ENCODE results near the gene CNDP1. TPM values are rescaled to one million over a fixed set of nuclear protein-coding genes. Genes with fewer than 3 reads are reported as not detected.

Gene CNDP1
- polyA plus RNA-seq, 1 of the 3 experiments (the other 2 are of a cell fraction): not detected

DNA sequence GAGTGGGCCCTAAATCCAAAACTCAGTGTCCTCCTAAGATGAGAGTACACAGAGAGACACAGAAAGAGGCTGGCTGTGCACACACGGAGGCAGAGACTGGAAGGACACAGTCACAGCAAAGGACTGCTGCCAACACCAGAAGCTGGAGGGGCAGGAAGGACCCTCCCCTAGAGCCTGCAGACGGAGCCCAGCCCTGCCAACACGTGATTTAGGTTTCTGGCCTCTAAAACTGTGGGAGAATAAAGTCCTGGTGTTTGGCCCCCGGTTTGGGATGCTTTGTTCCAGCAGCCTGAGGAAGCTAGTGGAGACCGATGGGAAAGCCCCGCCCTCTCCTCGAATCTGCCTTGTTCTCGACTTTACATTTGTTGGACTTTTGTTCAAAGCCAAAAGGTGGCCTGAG lies 10.6 kb downstream of the CNDP1 start:
- Histone ChIP-seq H3K4me2 (no peak overlapping the region), H3K27me3 (ENCODE audit: insufficient read depth) (peaks cover 32% of the 10 kb centered on the region; the same call in 1 of the 2 replicates), H3K4me1 (ENCODE audit: control insufficient read depth in 1 of 2, insufficient read depth in 2 of 2, low read depth in 1 of 2, low read length in 1 of 2) (no peaks in the 10 kb centered on the region), H3K9me2 (no peaks in the 10 kb centered on the region), H3K27ac (ENCODE audit: low read depth in 2 of 2, low read length in 1 of 2) (no peak overlapping the region), H3K9me3 (no peaks in the 10 kb centered on the region), H3F3A (replicated peaks; ENCODE audit: insufficient read depth) (no peaks in the 10 kb centered on the region), H3K79me2 (ENCODE audit: insufficient read depth) (no peaks in the 10 kb centered on the region), H3K4me3 (ENCODE audit: low read depth in 2 of 2, low read length in 1 of 2) (no peak overlapping the region), H4K20me1 (ENCODE audit: insufficient read depth) (no peaks in the 10 kb centered on the region), H3K36me3 (replicated peaks in 1 of 2; ENCODE audit: control insufficient read depth in 1 of 2, insufficient read depth in 2 of 2, low read length in 1 of 2) (no peaks in the 10 kb centered on the region), H2AFZ (ENCODE audit: low read depth) (no peak overlapping the region), H3K9ac (no peak overlapping the region)
- ChIA-PET POLR2A (no interaction called here), CTCF (interaction anchor here (1.2 kb wide), 1 partner anchor 51 kb away, joined by 3 read pairs; no protein-coding TSS in a partner anchor)
- TF ChIP-seq POLR2AphosphoS5 (IDR thresholded peaks at IDR 0.05; ENCODE audit: low read depth, low read length) (no peak), FOSL2 (IDR thresholded peaks at IDR 0.05; ENCODE audit: borderline replicate concordance, low read depth) (no peak)
- 12% methylated on average over 8 of the region's 8 CpGs for WGBS (ENCODE audit: low lambda C conversion rate)
- DNase-seq: no peak

DNA sequence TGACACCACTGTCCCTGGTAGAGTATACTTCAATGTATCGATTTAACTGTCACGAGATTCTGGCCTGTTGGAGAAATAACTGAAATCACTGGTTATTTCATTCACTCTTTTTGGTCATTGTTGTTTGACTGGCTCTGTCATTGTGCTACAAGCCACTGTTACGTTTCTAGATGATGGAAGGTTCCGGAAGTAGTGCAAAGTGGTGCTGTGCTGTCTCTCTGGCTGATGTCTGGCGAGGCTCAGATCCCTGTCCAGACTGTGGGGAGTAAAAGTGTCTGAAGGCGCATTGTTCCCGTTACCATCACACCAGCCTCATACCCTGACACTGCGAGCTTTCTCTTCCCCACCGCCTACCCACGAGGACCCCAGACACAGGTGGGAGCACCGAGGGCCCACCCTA lies 11.7 kb downstream of the CNDP1 start:
- Histone ChIP-seq H3K9ac (no peak overlapping the region), H3K9me2 (no peaks in the 10 kb centered on the region), H3K27me3 (ENCODE audit: insufficient read depth) (peaks cover 22% of the 10 kb centered on the region; the same call in 1 of the 2 replicates), H3K27ac (ENCODE audit: low read depth in 2 of 2, low read length in 1 of 2) (no peak overlapping the region), H3F3A (replicated peaks; ENCODE audit: insufficient read depth) (no peaks in the 10 kb centered on the region), H3K36me3 (replicated peaks in 1 of 2; ENCODE audit: control insufficient read depth in 1 of 2, insufficient read depth in 2 of 2, low read length in 1 of 2) (no peaks in the 10 kb centered on the region), H3K79me2 (ENCODE audit: insufficient read depth) (no peaks in the 10 kb centered on the region), H3K4me3 (ENCODE audit: low read depth in 2 of 2, low read length in 1 of 2) (no peak overlapping the region), H3K4me1 (ENCODE audit: control insufficient read depth in 1 of 2, insufficient read depth in 2 of 2, low read depth in 1 of 2, low read length in 1 of 2) (no peaks in the 10 kb centered on the region), H4K20me1 (ENCODE audit: insufficient read depth) (no peaks in the 10 kb centered on the region), H3K9me3 (no peaks in the 10 kb centered on the region), H3K4me2 (no peak overlapping the region), H2AFZ (ENCODE audit: low read depth) (no peak overlapping the region)
- POLR2A ChIA-PET: no interaction called here
- TF ChIP-seq FOXM1 (IDR thresholded peaks at IDR 0.05; ENCODE audit: low read depth) (no peak), FOSL2 (IDR thresholded peaks at IDR 0.05; ENCODE audit: borderline replicate concordance, low read depth) (no peak), RCOR1 (IDR thresholded peaks at IDR 0.05; ENCODE audit: low read length) (no peak), MAX (IDR thresholded peaks at IDR 0.05; ENCODE audit: low read depth) (no peak)
- WGBS (ENCODE audit: low lambda C conversion rate): 63% methylated on average over 8 of the region's 11 CpGs
- DNase-seq: no peak
- CTCF ChIA-PET: interaction anchor here (0.6 kb wide), 1 partner anchor 348 kb away, joined by 3 read pairs; no protein-coding TSS in a partner anchor

DNA sequence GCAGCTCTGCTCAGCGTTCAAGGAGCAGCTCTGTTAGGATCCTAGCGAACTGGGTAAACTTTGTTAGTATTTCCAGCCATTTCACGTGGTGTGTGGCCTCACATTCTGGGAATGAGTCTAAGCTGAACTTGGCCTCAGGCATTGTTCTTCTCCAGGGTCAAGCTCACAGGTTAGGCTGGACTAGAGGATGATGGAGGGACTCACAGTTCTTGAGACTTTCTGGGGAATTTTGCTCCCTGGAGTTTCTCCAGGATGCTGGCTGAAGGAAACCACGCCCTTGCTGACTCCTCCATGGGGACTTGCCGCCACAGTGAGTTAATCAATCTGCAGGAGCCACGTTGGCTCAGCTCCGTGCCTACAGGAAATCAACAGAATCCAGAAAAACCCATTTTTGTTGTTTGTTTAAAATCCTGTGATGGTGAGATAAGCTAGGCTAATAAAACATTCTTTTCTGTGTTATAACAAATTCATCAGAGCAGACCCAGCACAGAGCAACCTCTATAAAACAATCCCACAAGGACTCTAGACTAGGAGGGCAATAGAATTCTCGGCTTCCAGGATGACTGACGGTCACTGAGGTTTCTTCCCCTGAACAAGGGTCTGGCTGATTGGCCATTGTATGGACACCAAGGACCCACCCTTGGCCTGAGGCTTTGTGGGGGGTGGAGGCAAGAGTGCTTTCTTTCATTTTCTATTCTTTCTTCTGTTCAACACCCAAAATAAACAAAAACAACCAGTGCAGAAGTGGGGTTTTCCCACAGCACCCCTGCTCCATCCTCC lies 12.6 kb downstream of the CNDP1 start:
- Histone ChIP-seq H3K9me2 (no peaks in the 10 kb centered on the region), H3K4me3 (ENCODE audit: low read depth in 2 of 2, low read length in 1 of 2) (no peak overlapping the region), H4K20me1 (ENCODE audit: insufficient read depth) (no peaks in the 10 kb centered on the region), H3K9me3 (no peaks in the 10 kb centered on the region), H3K4me2 (0 out of 2 replicates have a peak overlapping the region, but pooled peaks have one; percentile 8), H3K27me3 (ENCODE audit: insufficient read depth) (peaks cover 12% of the 10 kb centered on the region; the same call in 1 of the 2 replicates), H3K79me2 (ENCODE audit: insufficient read depth) (no peaks in the 10 kb centered on the region), H2AFZ (ENCODE audit: low read depth) (no peak overlapping the region), H3K27ac (ENCODE audit: low read depth in 2 of 2, low read length in 1 of 2) (no peak overlapping the region), H3F3A (replicated peaks; ENCODE audit: insufficient read depth) (no peaks in the 10 kb centered on the region), H3K9ac (no peak overlapping the region), H3K36me3 (replicated peaks in 1 of 2; ENCODE audit: control insufficient read depth in 1 of 2, insufficient read depth in 2 of 2, low read length in 1 of 2) (no peaks in the 10 kb centered on the region), H3K4me1 (ENCODE audit: control insufficient read depth in 1 of 2, insufficient read depth in 2 of 2, low read depth in 1 of 2, low read length in 1 of 2) (no peaks in the 10 kb centered on the region)
- ChIA-PET POLR2A (no interaction called here), CTCF (interaction anchor here (0.6 to 1.1 kb wide), 3 partner anchors 12 to 364 kb away, joined by 3 to 4 read pairs (median 3); no protein-coding TSS in a partner anchor)
- DNase-seq: no peak
- 13% methylated on average over 9 of the region's 9 CpGs for WGBS (ENCODE audit: low lambda C conversion rate)
- TF ChIP-seq MXI1 (IDR thresholded peaks at IDR 0.05; ENCODE audit: low read depth, low read length) (no peak), EP300 (IDR thresholded peaks at IDR 0.05; ENCODE audit: borderline replicate concordance in 1 of 2, low read depth in 1 of 2, low read length in 1 of 2) (no peak), RAD21 (IDR thresholded peaks at IDR 0.05; ENCODE audit: low read length) (no peak), NFIC (IDR thresholded peaks at IDR 0.05; ENCODE audit: borderline replicate concordance) (no peak), TCF12 (IDR thresholded peaks at IDR 0.05) (no peak), TEAD4 (IDR thresholded peaks at IDR 0.05; ENCODE audit: borderline replicate concordance, insufficient read depth) (no peak), CHD2 (IDR thresholded peaks at IDR 0.05; ENCODE audit: low read length, partially characterized antibody) (no peak), NRF1 (IDR thresholded peaks at IDR 0.05; ENCODE audit: low read depth, low read length) (no peak), YY1 (IDR thresholded peaks at IDR 0.05; ENCODE audit: low read depth) (no peak), ELF1 (IDR thresholded peaks at IDR 0.05) (no peak), FOXJ3 (CRISPR knock-in tag; IDR thresholded peaks at IDR 0.05) (no peak), PBX3 (IDR thresholded peaks at IDR 0.05) (no peak), FOXM1 (IDR thresholded peaks at IDR 0.05; ENCODE audit: low read depth) (no peak)
- TF ChIP-seq, protein P1, sequence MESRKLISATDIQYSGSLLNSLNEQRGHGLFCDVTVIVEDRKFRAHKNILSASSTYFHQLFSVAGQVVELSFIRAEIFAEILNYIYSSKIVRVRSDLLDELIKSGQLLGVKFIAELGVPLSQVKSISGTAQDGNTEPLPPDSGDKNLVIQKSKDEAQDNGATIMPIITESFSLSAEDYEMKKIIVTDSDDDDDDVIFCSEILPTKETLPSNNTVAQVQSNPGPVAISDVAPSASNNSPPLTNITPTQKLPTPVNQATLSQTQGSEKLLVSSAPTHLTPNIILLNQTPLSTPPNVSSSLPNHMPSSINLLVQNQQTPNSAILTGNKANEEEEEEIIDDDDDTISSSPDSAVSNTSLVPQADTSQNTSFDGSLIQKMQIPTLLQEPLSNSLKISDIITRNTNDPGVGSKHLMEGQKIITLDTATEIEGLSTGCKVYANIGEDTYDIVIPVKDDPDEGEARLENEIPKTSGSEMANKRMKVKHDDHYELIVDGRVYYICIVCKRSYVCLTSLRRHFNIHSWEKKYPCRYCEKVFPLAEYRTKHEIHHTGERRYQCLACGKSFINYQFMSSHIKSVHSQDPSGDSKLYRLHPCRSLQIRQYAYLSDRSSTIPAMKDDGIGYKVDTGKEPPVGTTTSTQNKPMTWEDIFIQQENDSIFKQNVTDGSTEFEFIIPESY (IDR thresholded peaks at IDR 0.05; ENCODE audit: borderline replicate concordance, low read depth): no peak
